HG03064 (cell line): ENCODE data around the gene KCNAB2.

Source experiments
- ATAC-seq: cut with Tn5 transposase; IDR thresholded peaks from one replicate; pipeline ENCODE4 v1.9.1; 2021; ENCODE audit warnings: low read depth; ENCODE audit not compliant: unreplicated experiment

Gene KCNAB2

GRCh38 chr1:6143395-6143794 is 97.7 kb downstream of the KCNAB2 start:
- no peak for ATAC-seq

- ATAC-seq = no peak
Measured at GRCh38 chr1:6144175-6144574, 98.5 kb downstream of the KCNAB2 start.

GRCh38 chr1:6144647-6145395 is 99.1 kb downstream of the KCNAB2 start:
- ATAC-seq = no peak

- no peak for ATAC-seq
Measured at GRCh38 chr1:6145396-6145750, 99.7 kb downstream of the KCNAB2 start.

GRCh38 chr1:6145864-6146410 is 100.2 kb downstream of the KCNAB2 start:
- no peak for ATAC-seq

- ATAC-seq = no peak
Measured at GRCh38 chr1:6148497-6149241, 103.0 kb downstream of the KCNAB2 start.

- no peak for ATAC-seq
Measured at GRCh38 chr1:6149597-6149996, 103.9 kb downstream of the KCNAB2 start.

GRCh38 chr1:6150006-6150938 is 104.6 kb downstream of the KCNAB2 start:
- ATAC-seq = no peak
